Gastrocnemius medialis (tissue), 4 donors: ENCODE data around the gene ADCY7. TPM values are rescaled to one million over a fixed set of nuclear protein-coding genes. Genes with fewer than 3 reads are reported as not detected.
"Not testable (repeated sequence)": the region's sequence is repeated elsewhere in the genome, so short reads cannot be mapped to it uniquely, and the experiment has no call there.

Experiments used
- ATAC-seq, 2 donors: fragments of 150-250 bp; one replicate each; pipeline ENCODE4 v1.9.1; 2016
- DNase-seq, 2 donors: peaks; one replicate each; pipeline ENCODE4 v3.0.0-alpha.2; 2019
- H3K27ac ChIP-seq, 4 donors: fragments of 200-600 bp; sonication (generic); 1 replicate in 1 of 4; 2 replicates in 3 of 4; pipeline ENCODE4 v1.5.1; 2016 to 2018; ENCODE audit warnings: mild to moderate bottlenecking in 2 of 4, moderate library complexity in 1 of 4
- H3K27me3 ChIP-seq, 3 donors: fragments of 200-600 bp; sonication (generic) in 2 of 3; 1 replicate in 1 of 3; 2 replicates in 2 of 3; pipeline versions ENCODE4 v1.5.1 to v1.6.0; 2016 to 2019; ENCODE audit warnings: mild to moderate bottlenecking in 1 of 3, moderate library complexity in 1 of 3
- H3K36me3 ChIP-seq, 2 donors: fragments of 200-600 bp; sonication (generic) in 1 of 2; one replicate each; pipeline ENCODE4 v1.5.1; 2017 to 2018
- H3K4me1 ChIP-seq, 2 donors: fragments of 200-600 bp; sonication (generic) in 1 of 2; one replicate each; pipeline ENCODE4 v1.5.1; 2016 to 2017; ENCODE audit warnings: mild to moderate bottlenecking in 2 of 2
- H3K4me3 ChIP-seq, 4 donors: fragments of 200-600 bp; sonication (generic) in 3 of 4; 1 replicate in 1 of 4; 2 replicates in 3 of 4; pipeline ENCODE4 v1.5.1; 2016 to 2019; ENCODE audit warnings: mild to moderate bottlenecking in 2 of 4
- H3K9me3 ChIP-seq, 3 donors: fragments of 200-600 bp; sonication (generic) in 2 of 3; 1 replicate in 1 of 3; 2 replicates in 2 of 3; pipeline ENCODE4 v1.5.1; 2016 to 2019
- CTCF ChIP-seq, 5 experiments: fragments of 450-650 bp in 3 of 5; fragments of 200-600 bp in 2 of 5; sonication (generic) in 2 of 5; IDR thresholded peaks in 4 of 5; conservative IDR thresholded peaks in 1 of 5; 1 replicate in 4 of 5; 2 replicates in 1 of 5; pipeline ENCODE4 v1.5.1; 2016 to 2019; ENCODE audit warnings: antibody characterized with exemption in 5 of 5, mild to moderate bottlenecking in 3 of 5, moderate library complexity in 3 of 5
- POLR2A ChIP-seq, 2 donors: fragments of 450-650 bp; IDR thresholded peaks; one replicate each; pipeline ENCODE4 v1.6.1; 2017; ENCODE audit warnings: antibody characterized with exemption in 2 of 2, mild to moderate bottlenecking in 2 of 2, moderate library complexity in 2 of 2
- in situ Hi-C, 4 donors: fragments of 200-750 bp; cut with MboI; loops; one replicate each; pipeline versions ENCODE4 v1.15.0 to v1.8.0; 2017; ENCODE audit warnings: low sequenced_read_pairs in 4 of 4
- intact Hi-C: fragments of 100-400 bp; cut with DNase I; formaldehyde crosslinking; loops from one replicate; pipeline ENCODE4 v1.15.1; 2023; ENCODE audit warnings: low total_unique reads
- total RNA-seq, 4 donors: library from RNA; depleted of rRNA; stranded (reverse); fragments of >200 nt; gene quantifications; one replicate each; pipeline versions ENCODE4 v1.1.0 to v1.2.3, GENCODE V29; 2016

Gene ADCY7
- total RNA-seq, 4 donors from 2014 or later = 0.90 to 7.3 (median 2.6) TPM

GRCh38 chr16:50340578-50340977 is 74.2 kb downstream of the ADCY7 start:
- DNase-seq (no peak), ATAC-seq (no peak)
- Histone ChIP-seq H3K27me3 (no peaks in the 10 kb centered on the region), H3K27ac (no peak overlapping the region), H3K4me1 (no peaks in the 10 kb centered on the region), H3K9me3 (no peaks in the 10 kb centered on the region), H3K4me3 (no peak overlapping the region), H3K36me3 (peaks cover 0 to 39% of the 10 kb centered on the region in 2 donors)
- no peak for TF ChIP-seq CTCF (IDR thresholded peaks at IDR 0.05 in 4 of 5, conservative IDR thresholded peaks at IDR 0.05 in 1 of 5)
- TF ChIP-seq POLR2A (IDR thresholded peaks at IDR 0.05) = no peak
- in situ Hi-C loops = no loop called here
- intact Hi-C loops = no loop called here

GRCh38 chr16:50343566-50343965 is 77.2 kb downstream of the ADCY7 start:
- ATAC-seq, H3K4me3 ChIP-seq, H3K27ac ChIP-seq, intact Hi-C loops, DNase-seq, H3K4me1 ChIP-seq, H3K9me3 ChIP-seq, in situ Hi-C loops, H3K27me3 ChIP-seq: not testable (repeated sequence)
- H3K36me3 ChIP-seq = peaks cover 0 to 37% of the 10 kb centered on the region in 2 donors

GRCh38 chr16:50345210-50345609 is 78.9 kb downstream of the ADCY7 start:
- intact Hi-C loops, H3K9me3 ChIP-seq, H3K27ac ChIP-seq, DNase-seq, H3K27me3 ChIP-seq, ATAC-seq, H3K4me3 ChIP-seq, in situ Hi-C loops, H3K4me1 ChIP-seq: not testable (repeated sequence)
- H3K36me3 ChIP-seq = peaks cover 0 to 33% of the 10 kb centered on the region in 2 donors

- no peak for ATAC-seq
- DNase-seq = no peak
- Histone ChIP-seq H3K4me1 (no peaks in the 10 kb centered on the region), H3K4me3 (no peak overlapping the region), H3K9me3 (no peaks in the 10 kb centered on the region), H3K36me3 (peaks cover 0 to 57% of the 10 kb centered on the region in 2 donors), H3K27me3 (no peaks in the 10 kb centered on the region), H3K27ac (no peak overlapping the region)
- in situ Hi-C loops (loop anchor here (10.0 to 25.0 kb wide), 6 partner anchors 136 to 461 kb away; partner anchors contain the start of gene CNEP1R1 (in 2 of the 4)), intact Hi-C loops (loop anchor here (5.0 kb wide), 1 partner anchor 324 kb away; the partner anchor contains the start of gene CNEP1R1)
- TF ChIP-seq CTCF (IDR thresholded peaks at IDR 0.05 in 4 of 5, conservative IDR thresholded peaks at IDR 0.05 in 1 of 5) (no peak), POLR2A (IDR thresholded peaks at IDR 0.05) (no peak)
These were observed 84.8 kb downstream of the ADCY7 start for GRCh38 chr16:50351116-50351515.

- Histone ChIP-seq H3K27ac (no peak overlapping the region), H3K4me1 (no peaks in the 10 kb centered on the region), H3K9me3 (no peaks in the 10 kb centered on the region), H3K27me3 (no peaks in the 10 kb centered on the region), H3K4me3 (no peak overlapping the region), H3K36me3 (peaks cover 0 to 57% of the 10 kb centered on the region in 2 donors)
- no peak for DNase-seq
- TF ChIP-seq POLR2A (IDR thresholded peaks at IDR 0.05) (no peak), CTCF (IDR thresholded peaks at IDR 0.05 in 4 of 5, conservative IDR thresholded peaks at IDR 0.05 in 1 of 5) (no peak)
- in situ Hi-C loops = loop anchor here (10.0 to 25.0 kb wide), 6 partner anchors 137 to 460 kb away; partner anchors contain the start of gene CNEP1R1 (in 2 of the 4)
- intact Hi-C loops = loop anchor here (5.0 kb wide), 1 partner anchor 325 kb away; the partner anchor contains the start of gene CNEP1R1
- ATAC-seq = no peak
These were observed 85.6 kb downstream of the ADCY7 start for GRCh38 chr16:50351952-50352351.
